Measurements from ENCODE around the gene ACP7. TPM values are rescaled to one million over a fixed set of nuclear protein-coding genes. Genes with fewer than 3 reads are reported as not detected.

The ACP7 gene
- total RNA-seq, 2 experiments from 2014 or later = not detected

- Mint-ChIP-seq H3K4me1 (ENCODE audit: low read depth) (peaks cover 58% of the 10 kb centered on the region), H3K36me3 (ENCODE audit: low read depth) (peaks cover 5% of the 10 kb centered on the region), H3K27me3 (no peaks in the 10 kb centered on the region), H3K27ac (peak overlapping the region; percentile 92), H3K9me3 (no peaks in the 10 kb centered on the region), H3K4me3 (peak overlapping the region; percentile 65)
- peaks cover 21% of the 10 kb centered on the region for H3K4me1 ChIP-seq (ENCODE audit: insufficient read depth, low read length)
- no peak overlapping the region for H3K27ac ChIP-seq (ENCODE audit: low read depth in 1 of 2, low read length in 2 of 2)
- H3K9me3 ChIP-seq (ENCODE audit: control insufficient read depth in 1 of 2, insufficient read depth in 1 of 2, low read length in 2 of 2) = no peaks in the 10 kb centered on the region
- TF ChIP-seq CTCF (IDR thresholded peaks at IDR 0.05) = no peak
- no peak for DNase-seq
- POLR2A ChIA-PET = no interaction called here
- no peaks in the 10 kb centered on the region for H3K36me3 ChIP-seq (ENCODE audit: insufficient read depth, low read length)
- CTCF ChIA-PET = no interaction called here
- H3K27me3 ChIP-seq (ENCODE audit: control insufficient read depth in 1 of 2, insufficient read depth in 2 of 2, low read length in 2 of 2) = no peaks in the 10 kb centered on the region
- intact Hi-C loops (cut with DNase I, micrococcal nuclease) = loop anchor here (5.0 to 10.0 kb wide), 4 partner anchors 264 to 547 kb away; partner anchors contain the start of genes EID2B (in 1 of the 2), MED29 (in 1 of the 2), PAF1 (in 1 of the 2) and PLEKHG2 (in 1 of the 2)
- no peak for ATAC-seq (ENCODE audit: poor library complexity)
- H3K4me3 ChIP-seq (ENCODE audit: low read length) = no peak overlapping the region
Observed at GRCh38 chr19:39127812-39128515, 43.8 kb downstream of the ACP7 start.

GRCh38 chr19:39128516-39129079, 44.4 kb downstream of the ACP7 start:
- Mint-ChIP-seq H3K4me3 (peak overlapping the region; percentile 11), H3K36me3 (ENCODE audit: low read depth) (peaks cover 5% of the 10 kb centered on the region), H3K27ac (peak overlapping the region; percentile 92), H3K9me3 (no peaks in the 10 kb centered on the region), H3K27me3 (no peaks in the 10 kb centered on the region), H3K4me1 (ENCODE audit: low read depth) (peaks cover 57% of the 10 kb centered on the region)
- Histone ChIP-seq H3K27me3 (ENCODE audit: control insufficient read depth in 1 of 2, insufficient read depth in 2 of 2, low read length in 2 of 2) (no peaks in the 10 kb centered on the region), H3K36me3 (ENCODE audit: insufficient read depth, low read length) (no peaks in the 10 kb centered on the region), H3K9me3 (ENCODE audit: control insufficient read depth in 1 of 2, insufficient read depth in 1 of 2, low read length in 2 of 2) (no peaks in the 10 kb centered on the region), H3K27ac (ENCODE audit: low read depth in 1 of 2, low read length in 2 of 2) (no peak overlapping the region), H3K4me1 (ENCODE audit: insufficient read depth, low read length) (peaks cover 21% of the 10 kb centered on the region), H3K4me3 (ENCODE audit: low read length) (no peak overlapping the region)
- CTCF ChIA-PET = no interaction called here
- POLR2A ChIA-PET = no interaction called here
- ATAC-seq (ENCODE audit: poor library complexity) = no peak
- no peak for TF ChIP-seq CTCF (IDR thresholded peaks at IDR 0.05)
- intact Hi-C loops (cut with DNase I, micrococcal nuclease) = loop anchor here (5.0 to 10.0 kb wide), 4 partner anchors 264 to 546 kb away; partner anchors contain the start of genes EID2B (in 1 of the 2), MED29 (in 1 of the 2), PAF1 (in 1 of the 2) and PLEKHG2 (in 1 of the 2)
- no peak for DNase-seq

- no peak overlapping the region for H3K27ac ChIP-seq (ENCODE audit: low read depth in 1 of 2, low read length in 2 of 2)
- intact Hi-C loops (cut with DNase I, micrococcal nuclease) = loop anchor here (5.0 to 10.0 kb wide), 4 partner anchors 263 to 546 kb away; partner anchors contain the start of genes EID2B (in 1 of the 2), MED29 (in 1 of the 2), PAF1 (in 1 of the 2) and PLEKHG2 (in 1 of the 2)
- CTCF ChIA-PET = no interaction called here
- Mint-ChIP-seq H3K4me1 (ENCODE audit: low read depth) (peaks cover 58% of the 10 kb centered on the region), H3K9me3 (no peaks in the 10 kb centered on the region), H3K4me3 (peak overlapping the region; percentile 11), H3K27me3 (no peaks in the 10 kb centered on the region), H3K27ac (no peak overlapping the region), H3K36me3 (ENCODE audit: low read depth) (peaks cover 5% of the 10 kb centered on the region)
- no peaks in the 10 kb centered on the region for H3K27me3 ChIP-seq (ENCODE audit: control insufficient read depth in 1 of 2, insufficient read depth in 2 of 2, low read length in 2 of 2)
- no peak for DNase-seq
- H3K9me3 ChIP-seq (ENCODE audit: control insufficient read depth in 1 of 2, insufficient read depth in 1 of 2, low read length in 2 of 2) = no peaks in the 10 kb centered on the region
- POLR2A ChIA-PET = no interaction called here
- no peak for TF ChIP-seq CTCF (IDR thresholded peaks at IDR 0.05)
- no peak overlapping the region for H3K4me3 ChIP-seq (ENCODE audit: low read length)
- no peaks in the 10 kb centered on the region for H3K36me3 ChIP-seq (ENCODE audit: insufficient read depth, low read length)
- ATAC-seq (ENCODE audit: poor library complexity) = no peak
- H3K4me1 ChIP-seq (ENCODE audit: insufficient read depth, low read length) = peaks cover 21% of the 10 kb centered on the region
Observed at GRCh38 chr19:39129116-39129515, 44.9 kb downstream of the ACP7 start.
